ENCODE measurements around the gene HLA-DMA.

GRCh38 chr6:32964776-32965175 lies 11.9 kb upstream of the HLA-DMA start:
- TF ChIP-seq CTCF (IDR thresholded peaks at IDR 0.05) = no peak
- no peak for TF ChIP-seq POLR2A (IDR thresholded peaks at IDR 0.05)

Measured in thyroid gland (tissue), 4 donors.